Progenitor cell of endocrine pancreas (in vitro differentiated cells): Measurements from ENCODE around the gene IGSF9B. TPM values are rescaled to one million over a fixed set of nuclear protein-coding genes. Genes with fewer than 3 reads are reported as not detected.

Experiments used
- DNase-seq: peaks from one replicate; pipeline ENCODE4 v3.0.0; 2021; ENCODE audit warnings: low spot score; ENCODE audit not compliant: unreplicated experiment
- H3K27ac Mint-ChIP-seq: 2 replicates; pipeline ENCODE4 v1.8.0; 2021; ENCODE audit warnings: mild to moderate bottlenecking, moderate library complexity, mixed read lengths
- H3K27me3 Mint-ChIP-seq: 2 replicates; pipeline ENCODE4 v1.8.0; 2021; ENCODE audit warnings: mixed read lengths
- H3K36me3 Mint-ChIP-seq: 2 replicates; pipeline ENCODE4 v1.8.0; 2022; ENCODE audit warnings: mixed read lengths; ENCODE audit not compliant: insufficient read depth
- H3K4me1 Mint-ChIP-seq: 2 replicates; pipeline ENCODE4 v1.8.0; 2021; ENCODE audit warnings: low read depth, mixed read lengths
- H3K4me3 Mint-ChIP-seq: 2 replicates; pipeline ENCODE4 v1.8.0; 2021; ENCODE audit warnings: low read depth, mild to moderate bottlenecking, moderate library complexity, mixed read lengths
- H3K9me3 Mint-ChIP-seq: 2 replicates; pipeline ENCODE4 v1.8.0; 2021; ENCODE audit warnings: low read depth, mixed read lengths
- CTCF ChIP-seq: fragments of 200-600 bp; sonication (generic); IDR thresholded peaks from one replicate; pipeline ENCODE4 v1.5.0; 2021; ENCODE audit warnings: antibody characterized with exemption, mild to moderate bottlenecking; ENCODE audit not compliant: unreplicated experiment
- total RNA-seq: library from RNA; stranded (reverse); gene quantifications from 2 replicates; pipeline ENCODE4 v1.2.1, GENCODE V29; 2021

IGSF9B gene
- total RNA-seq, 1 donor from 2014 or later = 7.8 TPM

GRCh38 chr11:133947321-133947756, 9.4 kb downstream of the IGSF9B start:
- no peaks in the 10 kb centered on the region for H3K9me3 Mint-ChIP-seq
- H3K4me3 Mint-ChIP-seq = no peak overlapping the region
- H3K4me1 Mint-ChIP-seq = peaks cover 4% of the 10 kb centered on the region

GRCh38 chr11:133946541-133947318, 10.0 kb downstream of the IGSF9B start:
- Mint-ChIP-seq H3K27me3 (peaks cover 41% of the 10 kb centered on the region), H3K9me3 (no peaks in the 10 kb centered on the region), H3K36me3 (no peaks in the 10 kb centered on the region), H3K4me1 (peaks cover 4% of the 10 kb centered on the region), H3K27ac (no peak overlapping the region), H3K4me3 (no peak overlapping the region)
- DNase-seq = no peak
- TF ChIP-seq CTCF = no peak

More at GRCh38 chr11:133947321-133947756, 9.4 kb downstream of the IGSF9B start:
- Mint-ChIP-seq H3K36me3 (no peaks in the 10 kb centered on the region), H3K27ac (peak overlapping the region; percentile 6), H3K27me3 (peaks cover 47% of the 10 kb centered on the region)
- peak; percentile 57 for DNase-seq
- TF ChIP-seq CTCF = peak; percentile 51

- Mint-ChIP-seq H3K27ac (no peak overlapping the region), H3K36me3 (no peaks in the 10 kb centered on the region), H3K9me3 (no peaks in the 10 kb centered on the region), H3K27me3 (peaks cover 36% of the 10 kb centered on the region), H3K4me1 (peaks cover 4% of the 10 kb centered on the region), H3K4me3 (no peak overlapping the region)
- no peak for TF ChIP-seq CTCF
- no peak for DNase-seq
Measured at GRCh38 chr11:133946051-133946450, 10.7 kb downstream of the IGSF9B start.

GRCh38 chr11:133945087-133945974, 11.4 kb downstream of the IGSF9B start:
- H3K27ac Mint-ChIP-seq = peak overlapping the region; percentile 35
- H3K36me3 Mint-ChIP-seq = peaks cover 2% of the 10 kb centered on the region
- peaks cover 32% of the 10 kb centered on the region for H3K27me3 Mint-ChIP-seq
- TF ChIP-seq CTCF = no peak
- peaks cover 4% of the 10 kb centered on the region for H3K4me1 Mint-ChIP-seq
- DNase-seq = no peak
- H3K4me3 Mint-ChIP-seq = no peak overlapping the region
- H3K9me3 Mint-ChIP-seq = peaks cover 3% of the 10 kb centered on the region

GRCh38 chr11:133943950-133944698, 12.6 kb downstream of the IGSF9B start:
- Mint-ChIP-seq H3K4me1 (peaks cover 4% of the 10 kb centered on the region), H3K36me3 (peaks cover 2% of the 10 kb centered on the region), H3K27me3 (peaks cover 22% of the 10 kb centered on the region), H3K9me3 (peaks cover 6% of the 10 kb centered on the region), H3K27ac (no peak overlapping the region), H3K4me3 (no peak overlapping the region)
- TF ChIP-seq CTCF = no peak
- no peak for DNase-seq
